T follicular helper cell (primary cell): Measurements from ENCODE around the gene PPP2R2C.

Experiments
- DNase-seq: peaks from one replicate; pipeline ENCODE4 v3.0.0-alpha.2; 2020; ENCODE audit warnings: low read depth

Gene PPP2R2C

DNA sequence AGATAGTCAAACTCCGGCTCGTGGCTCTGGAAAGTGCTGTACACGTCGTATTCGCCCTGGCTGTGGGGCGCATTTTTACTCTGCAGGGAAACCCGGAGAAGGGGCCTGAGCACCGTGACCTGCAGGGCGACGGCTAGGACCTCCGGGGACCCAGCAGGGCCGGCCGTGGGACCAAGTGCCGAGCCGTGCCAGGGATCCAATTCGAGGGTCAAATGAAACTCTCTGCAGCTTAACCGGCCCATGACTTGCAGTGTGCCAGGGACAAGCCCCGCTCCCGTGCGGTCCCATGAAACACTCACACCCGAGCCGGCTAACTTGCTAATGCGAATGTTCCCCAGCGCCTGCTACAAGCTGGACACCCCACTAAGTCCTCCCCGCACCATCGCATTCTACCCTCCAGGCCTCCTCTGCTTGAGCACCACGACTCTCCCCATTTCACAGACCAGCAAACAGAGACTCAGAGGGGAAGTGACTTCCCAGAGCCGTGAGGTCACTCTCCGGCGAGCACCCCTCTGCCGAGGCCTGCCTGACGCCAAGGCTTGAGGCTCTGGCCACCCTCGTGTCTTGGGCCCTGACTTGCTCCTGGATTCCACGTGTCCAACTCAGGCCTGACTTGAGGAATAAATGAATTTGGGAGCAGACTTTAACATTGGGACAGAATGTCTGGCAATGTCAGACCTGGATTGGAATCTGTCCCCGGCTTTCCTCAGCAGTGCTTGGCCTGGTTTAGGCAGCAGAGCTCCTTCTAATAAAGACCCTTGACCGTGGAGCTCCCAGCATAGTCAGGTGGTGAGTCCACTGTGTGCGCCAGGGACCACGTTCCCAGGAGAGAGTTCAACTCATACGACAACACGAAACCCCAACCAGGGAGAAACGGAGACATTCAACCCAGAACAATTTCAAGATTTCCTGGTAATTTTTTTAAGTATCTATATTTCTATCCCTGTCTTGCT is 93.6 kb downstream of the PPP2R2C start:
- no peak for DNase-seq

DNA sequence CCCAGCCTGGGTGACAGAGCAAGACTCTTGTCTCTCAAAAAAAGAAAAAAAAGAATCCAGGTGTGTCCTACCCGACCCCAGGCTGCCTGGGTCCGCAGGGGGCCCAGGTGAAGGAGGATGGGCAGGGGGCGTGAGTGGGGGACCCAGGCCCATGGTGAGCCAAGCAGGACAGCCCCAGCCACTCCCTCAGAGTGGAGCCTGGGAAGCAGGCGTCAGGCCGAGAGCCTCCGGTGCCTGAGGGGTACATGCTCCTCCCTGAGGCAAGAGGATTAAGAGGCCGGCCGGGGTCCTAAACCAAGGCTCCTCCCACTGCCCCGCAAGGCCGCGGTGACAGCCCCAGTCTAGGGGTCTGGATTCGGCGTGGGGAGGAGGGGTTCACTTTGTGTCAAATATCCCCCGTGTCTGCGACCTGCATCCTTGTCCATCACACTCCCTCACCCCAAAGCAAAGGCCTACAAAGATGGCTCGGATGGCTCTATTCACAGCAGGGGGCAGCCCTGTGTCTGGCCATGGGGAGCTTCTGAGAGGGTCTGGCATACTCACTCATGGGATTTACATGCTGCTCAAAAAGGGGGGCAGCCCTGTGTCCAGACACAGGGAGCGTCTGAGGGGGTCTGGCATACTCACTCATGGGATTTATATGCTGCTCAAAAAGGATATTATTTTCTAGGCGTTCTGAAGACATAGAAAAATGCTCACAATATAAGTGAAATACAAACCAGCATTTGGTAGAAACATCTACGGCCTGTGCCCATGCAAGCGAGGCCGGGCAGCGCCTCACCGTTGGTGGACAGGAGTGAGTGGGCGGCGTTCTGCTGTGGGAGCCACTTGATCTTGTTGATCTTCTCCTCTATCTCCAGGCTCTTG is 94.6 kb downstream of the PPP2R2C start:
- DNase-seq = no peak

DNA sequence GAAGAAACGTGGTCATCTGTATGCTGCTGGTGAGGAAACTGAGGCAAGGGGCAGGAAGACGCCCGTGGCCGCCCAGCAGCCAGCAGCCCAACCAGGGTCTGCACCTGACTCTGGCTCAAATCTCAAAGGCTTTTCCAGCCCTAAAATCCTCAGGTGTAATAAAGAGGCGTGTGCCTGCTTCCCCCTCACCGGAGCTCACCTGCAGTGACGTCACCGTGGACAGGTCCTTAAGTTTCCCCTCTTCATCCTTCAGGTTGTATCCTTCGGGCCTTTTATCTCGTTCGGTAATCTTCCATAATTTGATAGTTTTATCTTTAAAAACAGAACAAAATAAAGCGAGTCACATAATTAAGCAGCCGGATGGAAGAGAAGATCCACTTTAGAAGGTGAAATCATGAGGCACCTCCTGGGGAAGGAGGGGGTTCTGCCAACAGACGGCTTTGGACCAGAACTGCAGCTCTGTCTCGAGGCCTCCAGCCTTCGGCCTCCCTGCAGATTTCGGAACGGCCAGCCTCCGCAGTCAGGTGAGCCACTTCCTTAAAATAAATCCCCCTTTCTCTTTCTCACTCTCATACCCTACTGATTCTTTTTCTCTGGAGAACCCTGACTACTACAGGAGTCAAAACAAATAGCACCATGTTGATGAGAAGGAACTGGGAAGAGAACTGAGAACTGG is 96.7 kb downstream of the PPP2R2C start:
- no peak for DNase-seq

DNA sequence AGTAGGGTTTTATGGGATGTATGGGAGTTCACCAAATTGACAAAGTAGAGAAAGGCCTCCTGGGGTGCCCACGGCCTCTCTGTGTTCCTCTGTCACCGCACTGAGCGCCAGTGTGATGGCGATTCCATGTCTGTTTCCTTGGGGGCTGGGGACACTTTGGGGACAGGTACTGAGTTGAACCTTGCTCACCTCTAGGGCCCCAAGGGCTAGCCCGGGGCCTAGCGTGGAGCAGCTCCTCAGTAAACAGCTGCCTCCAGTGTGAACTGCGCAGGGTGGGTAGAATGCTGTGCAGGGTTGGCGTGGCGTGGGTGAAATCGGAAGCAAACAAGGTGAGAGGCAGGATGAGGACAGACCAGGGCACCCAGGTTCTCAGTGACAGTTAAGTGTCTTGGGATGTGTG is 97.8 kb downstream of the PPP2R2C start:
- no peak for DNase-seq

DNA sequence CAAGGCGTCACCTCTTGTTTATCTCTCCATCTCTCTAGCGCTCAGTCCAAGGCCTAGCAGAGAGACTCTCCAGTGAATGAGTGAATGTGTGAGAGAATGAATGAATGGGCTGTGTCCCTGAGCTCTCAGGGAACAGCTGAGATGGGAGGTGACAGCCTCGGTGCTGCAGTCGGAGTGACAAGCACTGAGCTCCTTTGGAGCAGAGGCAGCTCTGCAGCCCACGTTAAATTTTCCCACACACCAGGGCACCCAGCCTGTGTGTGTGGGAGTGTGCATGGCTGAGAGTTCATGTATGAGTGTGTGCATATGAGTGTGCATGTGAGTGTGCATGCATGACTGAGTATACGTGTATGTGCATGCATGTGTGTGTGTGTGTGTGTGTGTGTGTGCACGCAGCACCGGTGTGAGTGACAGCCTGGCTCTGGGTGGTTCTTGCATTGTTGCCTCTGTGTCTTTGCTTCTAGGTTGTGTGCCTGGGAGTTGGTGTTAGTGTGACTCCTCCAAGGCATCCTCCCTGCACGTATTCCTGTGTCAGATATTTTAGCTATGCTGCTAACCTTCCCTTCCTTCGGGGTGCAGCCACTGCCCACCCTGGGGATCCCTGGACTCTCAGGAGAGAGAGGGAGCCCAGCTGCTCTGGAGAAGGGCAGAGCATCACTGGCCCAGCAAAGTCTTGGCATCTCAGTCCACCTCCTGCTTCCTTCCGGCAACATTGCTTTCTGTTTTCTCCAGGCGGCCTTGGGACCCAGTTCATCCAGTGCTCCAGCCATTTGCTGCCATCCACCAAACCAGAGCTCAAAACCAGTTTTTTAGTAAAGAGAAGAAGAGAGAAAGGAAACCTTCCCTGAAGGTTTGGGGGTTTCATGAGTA is 98.6 kb downstream of the PPP2R2C start:
- DNase-seq = no peak

DNA sequence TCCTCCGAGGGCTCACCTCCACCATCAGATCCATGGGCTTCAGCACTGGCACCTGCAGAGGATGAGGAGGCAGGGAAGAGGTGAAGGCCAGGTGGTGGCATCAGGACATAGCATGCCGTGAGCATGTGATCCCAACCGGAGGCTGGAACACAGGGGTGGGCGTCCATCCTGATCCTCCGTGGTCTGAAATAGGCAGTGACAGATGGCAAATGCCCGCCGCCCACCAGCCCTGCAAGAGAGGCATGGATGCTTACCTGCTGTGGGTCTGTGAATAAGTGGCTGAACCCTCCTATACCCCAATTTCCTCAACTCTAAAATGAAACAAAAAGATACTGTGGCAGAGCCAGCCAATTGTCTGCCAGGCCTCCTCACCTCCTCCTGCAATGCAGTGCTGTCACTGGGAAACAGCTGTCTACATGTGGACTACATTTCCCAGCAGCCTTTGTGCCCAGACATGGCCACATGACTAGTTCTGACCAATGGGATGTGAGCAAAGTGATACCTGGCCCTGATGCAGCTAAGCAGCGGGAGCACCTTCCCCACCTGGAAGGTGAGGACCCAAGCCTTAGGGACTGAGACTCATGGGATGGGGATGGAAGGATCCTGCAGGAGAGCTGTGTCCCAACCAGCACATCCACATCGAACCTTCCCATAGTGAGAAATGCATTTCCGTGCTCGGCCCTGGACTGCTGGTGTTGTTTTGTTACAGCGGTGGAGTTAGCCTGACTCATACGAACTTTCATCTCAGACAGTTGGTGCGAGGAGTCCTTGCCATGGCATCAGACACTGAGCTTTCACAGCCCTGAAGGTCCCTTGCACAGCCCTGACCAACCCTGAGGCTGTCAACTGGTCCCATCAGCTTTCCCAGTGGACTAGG is 99.5 kb downstream of the PPP2R2C start:
- no peak for DNase-seq

DNA sequence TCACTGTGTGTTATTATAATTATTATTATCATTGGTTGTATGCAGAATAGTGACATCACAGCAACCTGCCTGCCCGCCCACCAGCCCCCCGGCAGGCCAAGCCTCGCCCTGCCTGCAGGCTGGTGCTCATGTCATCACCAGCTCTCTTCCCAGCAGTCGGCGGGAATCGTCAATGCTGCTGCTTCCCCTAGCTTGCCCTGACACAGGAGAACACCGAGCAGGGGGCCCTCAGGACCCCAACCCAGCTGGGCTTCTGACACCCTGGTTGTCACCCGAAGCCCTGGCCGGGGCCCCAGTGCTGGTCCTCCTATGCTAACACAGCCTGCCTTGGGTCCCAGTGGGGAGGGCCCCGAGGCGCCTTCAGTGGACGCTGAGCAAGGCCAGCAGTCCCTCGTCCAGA is 100.6 kb downstream of the PPP2R2C start:
- no peak for DNase-seq

DNA sequence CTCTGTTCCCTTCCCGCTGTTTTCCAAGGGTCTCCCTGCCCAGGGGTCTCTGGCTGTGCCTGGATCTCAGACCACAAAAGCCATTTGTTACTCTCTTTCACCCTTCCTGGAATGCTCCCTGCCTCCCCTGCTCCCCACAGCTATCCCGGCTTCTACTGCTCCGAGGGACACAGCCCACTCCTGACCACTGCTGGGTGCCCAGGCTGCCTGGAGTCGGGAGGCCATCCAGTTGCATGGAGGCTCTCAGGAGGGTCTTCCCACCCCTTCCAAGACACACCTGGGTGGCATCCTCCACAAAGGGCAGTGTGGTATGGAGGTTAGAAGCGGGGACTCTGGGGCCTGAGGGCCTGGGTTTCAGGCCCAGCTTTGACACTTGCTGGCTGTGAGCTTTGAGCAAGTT is 101.1 kb downstream of the PPP2R2C start:
- DNase-seq = no peak

DNA sequence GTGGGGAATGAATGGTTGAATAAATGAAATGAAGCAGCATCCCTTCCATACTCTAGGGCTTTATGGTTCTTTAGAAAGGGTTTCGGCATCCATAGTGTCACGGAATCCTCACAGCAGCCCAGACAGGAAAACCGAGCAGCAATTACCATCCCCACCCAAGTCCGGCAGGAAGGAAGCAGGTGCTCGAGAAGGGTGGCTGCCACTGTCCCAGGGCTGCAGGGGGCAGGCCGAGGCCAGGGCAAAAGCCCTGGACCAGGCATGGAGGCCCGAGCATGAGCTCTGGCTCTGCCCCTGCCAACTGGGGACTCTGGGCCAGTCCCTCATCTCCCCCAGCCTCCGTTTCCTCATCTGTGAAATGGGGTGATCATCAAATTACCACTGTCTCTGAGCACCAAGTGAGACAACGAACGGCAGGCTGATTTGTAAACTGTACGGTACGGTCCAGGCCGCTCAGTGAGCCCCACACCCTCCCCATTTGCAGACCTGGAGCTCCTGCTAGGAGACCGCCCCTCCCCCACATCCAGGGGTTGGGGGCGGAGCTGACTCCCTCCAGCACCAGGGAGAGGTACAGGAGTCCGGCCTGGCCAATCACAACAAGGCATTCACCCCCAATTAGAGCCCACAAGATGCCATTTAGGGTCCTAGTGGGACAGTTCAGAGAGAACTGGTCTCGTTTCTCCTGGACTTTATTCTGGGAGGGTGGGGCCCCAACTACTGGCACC is 102.3 kb downstream of the PPP2R2C start:
- DNase-seq = no peak

DNA sequence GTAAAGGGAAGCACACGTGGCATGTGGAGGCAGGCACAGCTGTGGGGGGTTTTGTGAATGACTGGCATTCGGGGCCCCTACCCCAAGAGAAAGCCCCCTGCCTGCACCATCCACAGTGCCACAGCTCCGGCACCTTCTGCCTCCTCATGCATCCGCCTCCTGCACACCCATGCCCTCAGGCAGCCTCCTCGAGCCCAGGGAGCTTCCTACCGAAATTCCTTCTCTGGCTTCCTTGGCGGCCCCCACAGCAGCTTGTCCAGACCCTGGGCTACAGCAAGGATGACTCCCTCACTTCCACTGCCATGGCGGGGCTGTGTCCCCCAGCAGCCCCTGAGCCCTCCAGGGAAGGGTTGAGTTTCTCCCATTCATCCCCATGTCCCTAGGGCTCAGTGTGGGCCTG is 102.9 kb downstream of the PPP2R2C start:
- DNase-seq = no peak

DNA sequence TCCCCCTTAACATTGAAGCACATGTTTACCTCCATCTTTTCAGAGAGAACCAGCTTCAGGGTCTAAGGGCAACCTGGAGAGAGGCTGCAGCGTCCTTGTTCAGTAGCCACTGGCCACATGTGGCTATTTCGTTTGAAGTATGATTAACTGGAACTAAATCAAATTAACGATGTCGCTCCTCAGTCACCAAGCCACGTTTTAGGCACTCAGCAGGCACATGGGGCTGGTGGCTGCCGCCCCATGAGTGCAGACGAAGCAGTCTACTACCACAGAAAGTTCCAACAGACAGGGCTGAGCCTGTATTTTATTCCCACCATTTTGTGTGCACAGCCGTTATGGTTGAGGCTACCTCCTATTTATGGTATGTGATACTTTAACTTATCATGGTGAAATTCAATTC is 103.4 kb downstream of the PPP2R2C start:
- no peak for DNase-seq

DNA sequence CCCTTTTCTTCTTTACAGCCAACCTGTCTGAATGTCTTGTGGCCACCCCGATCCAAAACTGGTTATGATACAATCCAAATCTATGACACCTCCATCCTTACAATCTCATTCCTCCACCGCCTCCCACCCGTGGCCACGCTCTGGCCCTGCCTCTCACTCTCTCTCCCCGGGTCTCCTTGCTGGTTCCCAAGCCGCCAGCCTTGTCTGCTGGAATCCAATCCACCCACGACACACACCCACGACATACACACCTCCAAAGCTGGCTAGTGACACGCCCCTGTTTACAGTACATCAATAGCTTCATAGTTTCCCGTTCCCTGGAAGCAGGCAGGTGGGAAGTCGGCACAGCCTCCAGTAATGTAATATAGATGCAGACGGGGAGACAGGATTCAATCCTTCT is 103.8 kb downstream of the PPP2R2C start:
- no peak for DNase-seq

DNA sequence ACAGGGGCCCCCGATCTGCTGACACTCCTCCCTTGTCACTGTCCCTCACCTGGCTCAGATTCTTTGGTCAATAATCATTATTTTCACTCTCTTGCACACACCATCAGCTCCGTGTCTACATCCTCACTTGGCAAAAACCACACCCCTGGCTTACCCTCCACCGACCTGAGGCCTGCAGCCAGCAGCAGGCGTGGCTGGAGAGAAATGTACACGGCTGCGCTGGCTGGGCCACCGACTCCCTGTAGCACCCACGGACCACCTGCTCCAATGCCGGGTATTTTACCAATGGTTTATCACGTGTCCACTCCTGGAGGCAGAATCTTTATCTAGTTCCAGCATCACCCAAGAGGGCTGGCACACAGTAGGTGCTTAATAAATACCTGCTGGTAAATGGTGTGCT is 104.3 kb downstream of the PPP2R2C start:
- DNase-seq = no peak

DNA sequence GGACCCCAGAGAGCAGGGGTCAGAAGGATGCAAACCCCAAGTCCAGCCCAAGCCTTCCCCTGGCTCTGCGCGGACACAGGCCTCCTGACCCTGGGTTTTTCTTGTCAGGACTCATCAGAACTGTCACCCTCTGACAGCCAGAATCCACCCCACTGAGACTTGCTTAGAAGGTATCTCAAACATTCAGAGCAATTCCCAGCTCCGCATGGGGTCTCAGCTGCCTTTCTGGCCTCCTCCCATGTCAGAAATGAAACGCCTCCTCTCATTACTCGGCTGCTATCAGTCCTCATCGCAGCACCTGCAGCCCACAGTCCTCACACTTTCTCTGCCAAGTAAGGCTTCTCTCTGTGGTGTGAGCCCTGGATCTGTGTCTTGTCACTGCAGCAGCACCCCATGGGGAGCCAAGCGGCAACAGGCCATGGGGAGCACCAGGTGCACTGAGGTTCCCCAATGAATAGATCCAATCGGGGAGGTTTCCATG is 105.0 kb downstream of the PPP2R2C start:
- DNase-seq = no peak

DNA sequence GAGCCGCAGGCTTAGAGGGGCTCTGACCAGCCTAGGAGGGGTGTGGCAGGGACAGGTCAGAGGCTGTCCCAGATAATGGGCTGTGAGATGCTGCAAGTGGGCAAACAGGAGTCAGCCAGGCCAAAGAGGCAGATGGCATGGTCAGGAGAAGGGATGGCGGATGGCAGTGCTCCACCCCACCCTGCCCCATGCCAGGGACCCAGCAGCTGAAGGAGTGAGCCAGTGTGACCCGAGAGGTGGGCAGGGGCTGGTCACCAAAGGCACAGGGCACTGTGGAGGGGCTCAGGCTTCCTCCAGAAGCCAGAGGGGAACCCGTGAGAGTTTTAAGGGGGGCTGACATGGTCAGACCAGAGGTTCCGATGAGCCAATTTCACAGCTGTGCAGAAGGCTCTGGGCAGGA is 105.8 kb downstream of the PPP2R2C start:
- no peak for DNase-seq

DNA sequence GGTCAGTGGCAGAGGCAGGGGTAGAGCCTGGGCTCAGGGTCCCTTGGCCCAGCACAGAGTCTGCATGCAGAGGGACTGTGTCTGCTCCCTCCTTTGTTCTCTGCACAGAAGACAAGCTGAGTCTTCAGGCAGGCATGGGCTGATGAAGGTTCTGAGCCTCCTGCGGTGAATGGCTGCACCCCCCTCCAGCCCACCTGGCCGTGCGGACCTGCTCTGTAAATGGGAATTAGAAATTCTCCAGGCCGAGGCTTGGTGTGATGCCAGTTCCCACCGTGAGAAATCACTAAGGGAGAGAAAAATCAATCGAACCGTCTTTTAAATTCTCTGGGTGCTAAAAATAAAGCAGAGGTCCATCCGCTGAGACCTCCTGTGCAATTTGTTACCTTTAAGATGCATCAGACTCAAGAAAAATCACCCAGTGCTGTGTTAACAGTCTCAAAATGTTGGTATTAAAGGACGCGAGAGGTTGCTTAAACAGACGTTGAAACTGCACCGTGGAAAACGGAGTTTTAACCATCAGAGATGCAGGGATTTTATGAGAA is 106.8 kb downstream of the PPP2R2C start:
- DNase-seq = no peak

DNA sequence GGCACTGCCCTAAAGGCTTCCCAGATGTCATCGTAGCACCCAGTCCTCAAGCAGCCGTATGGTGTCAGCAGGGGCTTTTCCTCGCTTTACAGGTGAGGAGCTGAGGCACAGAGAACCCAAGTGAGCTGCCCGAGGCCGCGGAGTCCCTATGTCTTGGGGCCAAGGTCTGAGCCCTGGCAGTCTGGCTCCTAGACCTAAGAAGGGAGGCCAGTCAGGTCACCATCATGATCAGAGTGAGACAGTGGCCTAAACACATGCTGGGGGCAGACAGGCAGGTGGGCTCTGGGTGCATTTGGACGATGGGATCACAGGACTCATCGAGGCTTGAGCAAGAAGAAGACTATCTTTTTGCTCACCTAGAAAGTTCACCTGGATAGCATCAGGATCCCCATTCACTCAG is 107.8 kb downstream of the PPP2R2C start:
- DNase-seq = no peak

DNA sequence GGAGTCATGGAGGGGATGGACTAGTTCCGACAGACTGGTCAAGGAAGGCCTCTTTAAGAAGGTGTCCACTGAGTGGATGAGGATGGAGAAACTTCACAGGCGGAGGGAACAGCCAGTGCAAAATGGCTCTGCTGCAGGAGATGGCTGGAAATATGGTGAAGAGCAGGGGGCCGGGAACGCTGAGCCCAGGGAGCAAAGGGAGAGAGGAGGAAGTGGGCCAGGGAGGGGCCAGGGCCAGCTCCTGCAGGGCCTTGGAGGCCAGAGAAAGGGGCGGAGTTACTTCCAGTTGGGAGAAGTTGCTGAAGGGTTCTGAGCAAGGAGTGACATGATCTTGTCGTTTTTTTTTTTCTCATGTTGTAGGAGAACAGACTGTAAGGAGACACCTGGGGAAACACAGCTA is 108.3 kb downstream of the PPP2R2C start:
- no peak for DNase-seq

DNA sequence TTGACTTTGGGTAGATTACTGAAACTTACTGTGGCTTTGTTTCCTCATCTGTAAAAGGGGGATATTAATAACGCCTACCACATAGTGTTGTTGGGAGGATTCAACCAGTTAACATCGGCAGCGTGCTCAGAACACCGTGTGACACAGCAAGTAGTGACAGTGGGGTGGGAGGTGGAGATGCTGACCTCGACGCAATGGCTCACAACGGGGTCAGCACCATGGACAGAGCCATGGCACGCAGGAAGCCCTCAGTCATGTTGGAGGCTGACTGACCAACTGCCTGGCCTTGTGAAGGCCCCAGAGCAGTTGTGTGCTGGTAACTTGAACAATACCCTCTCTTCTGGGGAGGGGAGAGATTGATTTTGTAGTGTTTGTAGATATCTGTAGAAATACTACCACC is 109.5 kb downstream of the PPP2R2C start:
- DNase-seq = peak; percentile 4
